DOHH2 (cell line): ENCODE measurements around the gene IL10RA.

Experiments
- H3F3A ChIP-seq: fragments of 200-600 bp; sonication (generic), shearing (Covaris generic); 2 replicates; pipeline ENCODE4 v1.6.0; 2016; ENCODE audit warnings: antibody characterized with exemption, mild to moderate bottlenecking; ENCODE audit not compliant: control insufficient read depth, insufficient read depth
- H3K27ac ChIP-seq: fragments of 200-600 bp; sonication (generic); 2 replicates; pipeline ENCODE4 v1.5.1; 2014; ENCODE audit warnings: low read depth, mild to moderate bottlenecking, low read length, moderate library complexity
- H3K27me3 ChIP-seq: fragments of 200-600 bp; sonication (generic); 2 replicates; pipeline ENCODE4 v1.6.1; 2014; ENCODE audit warnings: mild to moderate bottlenecking, low read length, mixed read lengths; ENCODE audit not compliant: control insufficient read depth
- H3K36me3 ChIP-seq: fragments of 200-600 bp; sonication (generic); 2 replicates; pipeline ENCODE4 v1.6.1; 2014; ENCODE audit warnings: mild to moderate bottlenecking, low read length, moderate library complexity, mixed read lengths; ENCODE audit not compliant: control insufficient read depth
- H3K4me1 ChIP-seq: fragments of 200-600 bp; sonication (generic); 2 replicates; pipeline ENCODE4 v1.6.1; 2014; ENCODE audit warnings: mild to moderate bottlenecking, low read length, mixed read lengths; ENCODE audit not compliant: control insufficient read depth
- H3K4me2 ChIP-seq: fragments of 200-600 bp; sonication (generic); 2 replicates; pipeline ENCODE4 v1.6.0; 2014; ENCODE audit warnings: mild to moderate bottlenecking, low read length, moderate library complexity
- H3K4me3 ChIP-seq: fragments of 200-600 bp; sonication (generic); 2 replicates; pipeline ENCODE4 v1.5.1; 2014; ENCODE audit warnings: mild to moderate bottlenecking, low read length, mixed read lengths
- H3K79me2 ChIP-seq: fragments of 200-600 bp; sonication (generic); 2 replicates; pipeline ENCODE4 v1.6.1; 2014; ENCODE audit warnings: mild to moderate bottlenecking, low read length, mixed read lengths; ENCODE audit not compliant: control insufficient read depth
- H3K9me2 ChIP-seq: fragments of 200-600 bp; sonication (generic); replicated peaks from 2 replicates; pipeline ENCODE4 v1.6.1; 2014; ENCODE audit warnings: mild to moderate bottlenecking, low read length, mixed read lengths; ENCODE audit not compliant: control insufficient read depth
- H3K9me3 ChIP-seq: fragments of 200-600 bp; sonication (generic); 2 replicates; pipeline ENCODE4 v1.6.1; 2014; ENCODE audit warnings: antibody characterized with exemption, low read length, mixed read lengths; ENCODE audit not compliant: control insufficient read depth, insufficient read depth
- H4K20me1 ChIP-seq: fragments of 200-600 bp; sonication (generic); 2 replicates; pipeline ENCODE4 v1.6.0; 2014; ENCODE audit warnings: low read depth, mild to moderate bottlenecking, antibody characterized with exemption, low read length, moderate library complexity; ENCODE audit not compliant: control insufficient read depth, insufficient read depth
- EZH2phosphoT487 ChIP-seq: fragments of 200-600 bp; sonication (generic); IDR thresholded peaks from 2 replicates; pipeline ENCODE4 v1.6.1; 2017; ENCODE audit warnings: borderline replicate concordance, mild to moderate bottlenecking, antibody characterized with exemption, low read length, moderate library complexity, mixed read lengths
- TF ChIP-seq, protein P1 (sequence below): fragments of 200-600 bp; sonication (generic); IDR thresholded peaks from one replicate; pipeline ENCODE4 v1.5.1; 2014; ENCODE audit warnings: antibody characterized with exemption, mild to moderate bottlenecking, low read depth, low read length; ENCODE audit not compliant: poor library complexity, severe bottlenecking

The IL10RA gene

DNA sequence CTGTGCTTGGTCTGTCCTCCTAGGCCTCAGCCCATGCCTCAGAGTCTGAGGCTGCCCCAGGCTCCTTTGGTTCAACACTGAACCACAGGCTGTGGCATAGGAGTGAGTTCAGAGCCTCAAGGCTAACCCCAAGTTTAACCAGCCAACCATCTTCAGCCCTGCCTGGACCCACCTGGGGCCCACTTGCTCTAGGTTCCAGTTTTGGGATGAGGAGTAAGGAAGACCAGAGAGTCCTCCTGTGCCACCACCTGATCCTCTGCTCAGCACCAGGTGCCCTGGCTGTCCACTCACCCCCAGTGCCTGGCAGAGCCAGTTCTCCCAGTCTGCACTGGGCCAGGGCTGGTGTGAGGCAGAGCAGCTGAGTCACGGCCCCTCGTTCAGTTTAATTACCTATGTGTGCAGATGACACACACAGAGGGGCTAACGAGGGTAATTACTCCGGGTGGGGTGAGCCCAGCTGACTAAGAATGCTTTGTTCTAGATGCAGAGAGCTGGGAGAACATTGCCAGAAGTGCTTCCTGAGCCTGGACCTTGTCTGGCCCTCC, 45.0 kb upstream of the IL10RA start:
- 0 out of 2 replicates have a peak, but pooled peaks cover 7% of the 10 kb centered on the region for H3F3A ChIP-seq
- no peaks in the 10 kb centered on the region for H3K9me3 ChIP-seq
- no peak overlapping the region for H3K4me3 ChIP-seq
- H3K36me3 ChIP-seq: no peaks in the 10 kb centered on the region
- no peak overlapping the region for H3K27ac ChIP-seq
- no peaks in the 10 kb centered on the region for H3K27me3 ChIP-seq
- H3K4me1 ChIP-seq: peaks cover 24% of the 10 kb centered on the region
- TF ChIP-seq, protein P1, sequence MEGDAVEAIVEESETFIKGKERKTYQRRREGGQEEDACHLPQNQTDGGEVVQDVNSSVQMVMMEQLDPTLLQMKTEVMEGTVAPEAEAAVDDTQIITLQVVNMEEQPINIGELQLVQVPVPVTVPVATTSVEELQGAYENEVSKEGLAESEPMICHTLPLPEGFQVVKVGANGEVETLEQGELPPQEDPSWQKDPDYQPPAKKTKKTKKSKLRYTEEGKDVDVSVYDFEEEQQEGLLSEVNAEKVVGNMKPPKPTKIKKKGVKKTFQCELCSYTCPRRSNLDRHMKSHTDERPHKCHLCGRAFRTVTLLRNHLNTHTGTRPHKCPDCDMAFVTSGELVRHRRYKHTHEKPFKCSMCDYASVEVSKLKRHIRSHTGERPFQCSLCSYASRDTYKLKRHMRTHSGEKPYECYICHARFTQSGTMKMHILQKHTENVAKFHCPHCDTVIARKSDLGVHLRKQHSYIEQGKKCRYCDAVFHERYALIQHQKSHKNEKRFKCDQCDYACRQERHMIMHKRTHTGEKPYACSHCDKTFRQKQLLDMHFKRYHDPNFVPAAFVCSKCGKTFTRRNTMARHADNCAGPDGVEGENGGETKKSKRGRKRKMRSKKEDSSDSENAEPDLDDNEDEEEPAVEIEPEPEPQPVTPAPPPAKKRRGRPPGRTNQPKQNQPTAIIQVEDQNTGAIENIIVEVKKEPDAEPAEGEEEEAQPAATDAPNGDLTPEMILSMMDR: no peak
- TF ChIP-seq EZH2phosphoT487: no peak
- no peaks in the 10 kb centered on the region for H4K20me1 ChIP-seq
- H3K9me2 ChIP-seq: no peaks in the 10 kb centered on the region
- H3K4me2 ChIP-seq: no peak overlapping the region
- H3K79me2 ChIP-seq: no peaks in the 10 kb centered on the region

DNA sequence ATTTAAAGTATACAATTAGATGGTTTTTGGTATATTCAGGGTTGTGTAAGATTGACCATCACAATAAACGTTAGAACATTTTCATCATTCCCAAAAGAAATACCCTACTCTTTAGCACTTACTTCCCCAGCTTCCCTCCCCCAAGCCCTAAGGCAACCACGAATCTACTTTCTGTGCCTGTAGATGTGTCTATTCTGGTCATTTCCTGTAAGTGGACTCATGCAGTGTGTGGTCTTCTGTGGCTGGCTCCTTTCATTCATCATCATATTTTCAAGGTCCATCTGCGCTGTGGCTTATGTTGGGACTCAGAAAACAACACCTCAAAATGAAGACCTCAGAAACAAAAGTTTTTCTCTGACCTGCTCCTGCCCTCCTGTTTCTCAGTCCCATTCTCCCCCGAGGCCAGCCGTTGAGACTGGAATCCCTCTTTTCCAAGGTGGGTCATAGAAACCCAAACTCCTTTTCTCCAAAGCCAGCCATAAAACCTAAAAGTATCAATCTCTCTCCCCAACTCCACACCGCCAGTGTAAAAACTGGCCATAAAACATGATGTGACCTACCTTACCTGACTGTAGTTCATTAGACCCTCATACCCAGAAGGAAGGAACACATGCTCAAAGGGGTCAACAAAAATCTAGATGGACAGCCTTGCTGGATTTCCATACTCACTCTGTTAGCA, 44.1 kb upstream of the IL10RA start:
- no peaks in the 10 kb centered on the region for H3K9me3 ChIP-seq
- H4K20me1 ChIP-seq: no peaks in the 10 kb centered on the region
- no peak overlapping the region for H3K27ac ChIP-seq
- H3K36me3 ChIP-seq: no peaks in the 10 kb centered on the region
- no peaks in the 10 kb centered on the region for H3K27me3 ChIP-seq
- H3K4me1 ChIP-seq: peaks cover 22% of the 10 kb centered on the region
- H3K4me2 ChIP-seq: no peak overlapping the region
- no peaks in the 10 kb centered on the region for H3F3A ChIP-seq
- H3K4me3 ChIP-seq: no peak overlapping the region
- TF ChIP-seq EZH2phosphoT487: no peak
- TF ChIP-seq, protein P1: no peak
- no peaks in the 10 kb centered on the region for H3K79me2 ChIP-seq
- H3K9me2 ChIP-seq: no peaks in the 10 kb centered on the region

DNA sequence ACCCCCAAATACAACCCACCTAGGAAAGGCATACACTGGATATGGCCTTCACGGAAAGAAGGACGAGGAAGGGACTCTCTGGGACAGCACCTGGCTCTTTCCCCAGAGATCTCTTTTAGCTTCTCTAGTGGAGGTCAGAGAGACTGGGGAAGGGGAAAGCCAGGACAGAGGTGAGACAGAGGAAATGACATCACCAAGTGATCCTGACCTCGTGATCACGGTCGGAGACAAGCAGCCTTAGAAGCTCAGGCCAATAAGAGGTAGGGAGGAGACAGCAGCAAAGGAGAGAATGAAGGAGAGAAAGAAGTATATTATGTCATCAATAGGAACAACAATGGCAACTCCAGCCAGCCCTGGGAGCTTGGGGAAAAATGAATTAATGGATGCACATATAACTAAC, 41.6 kb upstream of the IL10RA start:
- H3K9me3 ChIP-seq: no peaks in the 10 kb centered on the region
- peaks cover 22% of the 10 kb centered on the region for H3K4me1 ChIP-seq
- H3F3A ChIP-seq: no peaks in the 10 kb centered on the region
- H3K79me2 ChIP-seq: no peaks in the 10 kb centered on the region
- no peaks in the 10 kb centered on the region for H3K27me3 ChIP-seq
- H3K4me2 ChIP-seq: no peak overlapping the region
- H4K20me1 ChIP-seq: no peaks in the 10 kb centered on the region
- no peak overlapping the region for H3K4me3 ChIP-seq
- H3K27ac ChIP-seq: no peak overlapping the region
- no peaks in the 10 kb centered on the region for H3K36me3 ChIP-seq
- H3K9me2 ChIP-seq: no peaks in the 10 kb centered on the region
- TF ChIP-seq EZH2phosphoT487: no peak
- TF ChIP-seq, protein P1: no peak
